ENCODE results near the gene C5orf58.

C5orf58 gene

DNA sequence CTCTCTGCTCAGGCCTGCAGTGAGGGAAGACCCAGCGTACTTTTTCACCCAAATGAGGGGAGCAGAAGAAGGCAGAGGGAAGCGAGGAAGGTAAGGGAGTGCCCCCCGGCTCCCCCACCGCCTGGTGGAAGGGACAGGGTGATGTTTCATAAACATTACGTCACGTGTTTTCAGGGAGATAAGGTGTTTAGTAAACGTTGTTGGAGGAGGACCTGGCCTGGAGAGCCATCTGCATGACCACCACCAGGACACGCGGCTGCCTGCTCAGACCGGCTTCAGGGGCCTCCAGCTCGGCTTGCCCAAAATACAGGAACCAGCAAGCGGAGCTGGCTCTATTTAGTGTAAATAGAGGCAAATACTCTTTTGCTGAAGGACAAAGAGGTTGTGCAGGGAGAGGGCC lies 40.0 kb upstream of the C5orf58 start:
- Histone ChIP-seq H3K4me3 (ENCODE audit: low read depth in 1 of 2, low read length in 2 of 2) (no peak overlapping the region), H2AFZ (ENCODE audit: low read depth, low read length) (no peak overlapping the region), H4K20me1 (ENCODE audit: insufficient read depth, low read length) (no peaks in the 10 kb centered on the region), H3K27ac (ENCODE audit: low read length) (no peak overlapping the region), H3K27me3 (ENCODE audit: insufficient read depth, low read length, poor library complexity) (no peaks in the 10 kb centered on the region), H3K4me2 (ENCODE audit: insufficient read depth, low read length) (no peak overlapping the region), H3K9me3 (ENCODE audit: insufficient read depth, low read length, severe bottlenecking) (no peaks in the 10 kb centered on the region), H3K4me1 (ENCODE audit: insufficient read depth, low read length) (no peaks in the 10 kb centered on the region), H3K9ac (ENCODE audit: low read depth, low read length) (no peak overlapping the region), H3K79me2 (ENCODE audit: insufficient read depth, low read length) (no peaks in the 10 kb centered on the region), H3K36me3 (ENCODE audit: insufficient read depth, low read length) (no peaks in the 10 kb centered on the region)
- ATAC-seq (ENCODE audit: insufficient read depth, low read depth) (no peak), DNase-seq (no peak)
- TF ChIP-seq, protein P1, sequence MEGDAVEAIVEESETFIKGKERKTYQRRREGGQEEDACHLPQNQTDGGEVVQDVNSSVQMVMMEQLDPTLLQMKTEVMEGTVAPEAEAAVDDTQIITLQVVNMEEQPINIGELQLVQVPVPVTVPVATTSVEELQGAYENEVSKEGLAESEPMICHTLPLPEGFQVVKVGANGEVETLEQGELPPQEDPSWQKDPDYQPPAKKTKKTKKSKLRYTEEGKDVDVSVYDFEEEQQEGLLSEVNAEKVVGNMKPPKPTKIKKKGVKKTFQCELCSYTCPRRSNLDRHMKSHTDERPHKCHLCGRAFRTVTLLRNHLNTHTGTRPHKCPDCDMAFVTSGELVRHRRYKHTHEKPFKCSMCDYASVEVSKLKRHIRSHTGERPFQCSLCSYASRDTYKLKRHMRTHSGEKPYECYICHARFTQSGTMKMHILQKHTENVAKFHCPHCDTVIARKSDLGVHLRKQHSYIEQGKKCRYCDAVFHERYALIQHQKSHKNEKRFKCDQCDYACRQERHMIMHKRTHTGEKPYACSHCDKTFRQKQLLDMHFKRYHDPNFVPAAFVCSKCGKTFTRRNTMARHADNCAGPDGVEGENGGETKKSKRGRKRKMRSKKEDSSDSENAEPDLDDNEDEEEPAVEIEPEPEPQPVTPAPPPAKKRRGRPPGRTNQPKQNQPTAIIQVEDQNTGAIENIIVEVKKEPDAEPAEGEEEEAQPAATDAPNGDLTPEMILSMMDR (IDR thresholded peaks at IDR 0.05; ENCODE audit: borderline replicate concordance, extremely low read depth, low read length, poor library complexity, severe bottlenecking), result no peak
- TF ChIP-seq EZH2 (IDR thresholded peaks at IDR 0.05; ENCODE audit: borderline replicate concordance, low read depth, low read length, severe bottlenecking), result no peak

DNA sequence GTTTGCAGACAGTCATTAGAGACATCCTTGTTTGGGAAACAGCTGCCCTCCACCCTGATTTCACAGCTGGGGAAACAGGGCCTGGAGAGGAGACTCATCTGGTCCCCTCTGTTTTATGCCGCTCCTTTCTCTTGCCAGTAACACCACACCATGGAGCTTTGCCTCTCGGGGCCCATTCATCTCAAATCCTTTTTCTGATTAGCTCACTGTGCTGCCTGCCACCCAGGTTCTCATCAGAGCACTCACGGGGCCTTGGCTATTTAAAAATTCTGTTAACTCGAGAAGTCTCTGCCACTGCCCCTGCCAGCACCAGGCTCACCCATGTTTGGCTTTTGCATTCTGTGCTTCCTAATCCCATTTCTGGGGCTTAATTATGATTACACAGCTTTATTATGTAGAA lies 36.8 kb upstream of the C5orf58 start:
- Histone ChIP-seq H3K9ac (ENCODE audit: low read depth, low read length) (no peak overlapping the region), H3K27me3 (ENCODE audit: insufficient read depth, low read length, poor library complexity) (no peaks in the 10 kb centered on the region), H3K9me3 (ENCODE audit: insufficient read depth, low read length, severe bottlenecking) (no peaks in the 10 kb centered on the region), H3K4me1 (ENCODE audit: insufficient read depth, low read length) (no peaks in the 10 kb centered on the region), H3K4me3 (ENCODE audit: low read depth in 1 of 2, low read length in 2 of 2) (no peak overlapping the region), H2AFZ (ENCODE audit: low read depth, low read length) (no peak overlapping the region), H3K4me2 (ENCODE audit: insufficient read depth, low read length) (no peak overlapping the region), H3K79me2 (ENCODE audit: insufficient read depth, low read length) (no peaks in the 10 kb centered on the region), H3K27ac (ENCODE audit: low read length) (no peak overlapping the region), H4K20me1 (ENCODE audit: insufficient read depth, low read length) (no peaks in the 10 kb centered on the region), H3K36me3 (ENCODE audit: insufficient read depth, low read length) (no peaks in the 10 kb centered on the region)
- DNase-seq, result no peak
- no peak for ATAC-seq (ENCODE audit: insufficient read depth, low read depth)
- no peak for TF ChIP-seq EZH2 (IDR thresholded peaks at IDR 0.05; ENCODE audit: borderline replicate concordance, low read depth, low read length, severe bottlenecking)
- TF ChIP-seq, protein P1 (IDR thresholded peaks at IDR 0.05; ENCODE audit: borderline replicate concordance, extremely low read depth, low read length, poor library complexity, severe bottlenecking), result no peak

DNA sequence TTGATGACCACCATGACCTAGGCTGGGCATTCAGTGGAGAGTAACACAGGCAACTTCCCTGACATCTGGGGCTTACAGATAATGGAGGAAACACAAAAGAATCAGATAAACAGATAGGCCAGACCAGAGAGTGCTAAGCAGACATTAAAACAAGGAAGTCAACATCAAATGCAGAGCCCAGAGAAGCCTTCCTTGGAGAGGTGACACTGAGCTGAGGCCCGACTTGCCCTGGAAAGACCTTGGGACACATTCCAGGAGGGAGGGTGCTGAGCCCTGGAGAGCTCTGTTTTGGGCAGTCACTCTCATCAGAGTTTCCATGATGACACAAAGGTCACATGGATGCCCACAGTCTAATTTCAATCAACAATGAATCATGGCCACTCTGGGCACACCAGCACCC lies 31.9 kb upstream of the C5orf58 start:
- Histone ChIP-seq H3K9ac (ENCODE audit: low read depth, low read length) (no peak overlapping the region), H3K36me3 (ENCODE audit: insufficient read depth, low read length) (no peaks in the 10 kb centered on the region), H3K79me2 (ENCODE audit: insufficient read depth, low read length) (no peaks in the 10 kb centered on the region), H4K20me1 (ENCODE audit: insufficient read depth, low read length) (no peaks in the 10 kb centered on the region), H3K4me2 (ENCODE audit: insufficient read depth, low read length) (no peak overlapping the region), H3K4me1 (ENCODE audit: insufficient read depth, low read length) (no peaks in the 10 kb centered on the region), H3K27ac (ENCODE audit: low read length) (no peak overlapping the region), H3K27me3 (ENCODE audit: insufficient read depth, low read length, poor library complexity) (no peaks in the 10 kb centered on the region), H3K9me3 (ENCODE audit: insufficient read depth, low read length, severe bottlenecking) (no peaks in the 10 kb centered on the region), H3K4me3 (ENCODE audit: low read depth in 1 of 2, low read length in 2 of 2) (no peak overlapping the region), H2AFZ (ENCODE audit: low read depth, low read length) (no peak overlapping the region)
- TF ChIP-seq EZH2 (IDR thresholded peaks at IDR 0.05; ENCODE audit: borderline replicate concordance, low read depth, low read length, severe bottlenecking), result no peak
- TF ChIP-seq, protein P1 (IDR thresholded peaks at IDR 0.05; ENCODE audit: borderline replicate concordance, extremely low read depth, low read length, poor library complexity, severe bottlenecking), result no peak
- DNase-seq (no peak), ATAC-seq (ENCODE audit: insufficient read depth, low read depth) (no peak)

DNA sequence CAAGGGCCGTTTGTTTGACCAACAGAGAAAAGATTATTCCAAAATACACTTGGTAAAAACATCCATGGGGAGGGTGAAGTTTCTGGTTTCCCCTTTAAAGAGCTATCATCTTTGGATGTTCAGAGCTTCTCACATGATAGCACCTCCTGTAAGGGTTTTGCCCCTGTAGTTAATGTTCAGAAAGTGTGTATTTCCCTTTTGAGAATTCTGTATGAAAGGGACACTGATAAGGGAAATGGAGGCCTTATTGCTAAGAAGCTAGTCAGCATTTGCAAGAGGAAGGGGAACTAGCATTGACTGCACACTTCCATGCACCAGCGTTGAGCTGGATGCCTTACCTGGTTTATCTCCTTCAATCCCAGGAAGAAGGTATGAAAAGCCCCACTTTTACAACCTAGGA lies 31.5 kb upstream of the C5orf58 start:
- H3K27ac ChIP-seq (ENCODE audit: low read length), result no peak overlapping the region
- H4K20me1 ChIP-seq (ENCODE audit: insufficient read depth, low read length), result no peaks in the 10 kb centered on the region
- no peak for ATAC-seq (ENCODE audit: insufficient read depth, low read depth)
- no peak overlapping the region for H3K4me3 ChIP-seq (ENCODE audit: low read depth in 1 of 2, low read length in 2 of 2)
- no peak overlapping the region for H3K4me2 ChIP-seq (ENCODE audit: insufficient read depth, low read length)
- no peak for DNase-seq
- H3K9ac ChIP-seq (ENCODE audit: low read depth, low read length), result no peak overlapping the region
- TF ChIP-seq EZH2 (IDR thresholded peaks at IDR 0.05; ENCODE audit: borderline replicate concordance, low read depth, low read length, severe bottlenecking), result no peak
- TF ChIP-seq, protein P1 (IDR thresholded peaks at IDR 0.05; ENCODE audit: borderline replicate concordance, extremely low read depth, low read length, poor library complexity, severe bottlenecking), result no peak
- H3K36me3 ChIP-seq (ENCODE audit: insufficient read depth, low read length), result no peaks in the 10 kb centered on the region
- no peaks in the 10 kb centered on the region for H3K27me3 ChIP-seq (ENCODE audit: insufficient read depth, low read length, poor library complexity)
- no peak overlapping the region for H2AFZ ChIP-seq (ENCODE audit: low read depth, low read length)
- H3K79me2 ChIP-seq (ENCODE audit: insufficient read depth, low read length), result no peaks in the 10 kb centered on the region
- no peaks in the 10 kb centered on the region for H3K4me1 ChIP-seq (ENCODE audit: insufficient read depth, low read length)
- no peaks in the 10 kb centered on the region for H3K9me3 ChIP-seq (ENCODE audit: insufficient read depth, low read length, severe bottlenecking)
